GM12865 (cell line): ENCODE results near the gene IRF2.

Experiments used
- DNase-seq: peaks from one replicate; pipeline ENCODE4 v3.0.0; 2010; ENCODE audit warnings: low read depth
- H3K4me3 ChIP-seq: 2 replicates; pipeline ENCODE4 v1.5.1; 2011; ENCODE audit warnings: mild to moderate bottlenecking, low read depth, low read length, control low read depth
- TF ChIP-seq, protein P1 (sequence below): IDR thresholded peaks from 2 replicates; pipeline ENCODE4 v1.5.1; 2011; ENCODE audit warnings: low read length, control low read depth, low read depth, inconsistent platforms; ENCODE audit not compliant: insufficient read depth; ENCODE audit errors: missing control alignments

IRF2 gene

DNA sequence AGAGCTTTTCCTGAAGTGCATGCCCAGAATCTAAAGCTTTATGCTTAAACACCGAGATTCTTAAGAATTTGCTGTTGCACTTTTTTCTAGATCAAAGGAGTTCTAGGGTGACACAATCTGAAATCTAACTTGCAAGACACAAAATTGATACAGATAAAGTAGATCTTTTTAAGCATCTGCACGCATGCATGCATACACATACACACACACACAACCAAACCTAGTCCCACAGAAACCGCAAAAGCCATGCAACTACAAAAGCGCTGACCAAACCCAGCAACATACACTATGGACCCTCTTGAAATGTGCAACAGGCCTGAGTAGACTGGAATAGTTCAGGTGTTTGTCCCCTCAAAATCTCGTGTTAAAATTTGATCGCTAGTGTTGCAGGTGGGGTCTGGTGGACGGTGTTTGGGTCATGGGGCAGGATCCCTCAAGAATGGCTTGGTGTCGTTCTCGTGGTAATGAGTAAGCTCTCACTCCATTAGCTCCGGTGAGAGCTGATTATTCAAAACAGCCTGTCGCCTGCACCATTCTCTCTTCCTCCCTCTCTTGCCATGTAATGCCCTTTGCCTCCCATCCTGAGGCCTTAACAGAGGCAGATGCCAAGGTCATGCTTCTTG lies 52.7 kb downstream of the IRF2 start:
- peak; percentile 61 for DNase-seq
- H3K4me3 ChIP-seq = peak overlapping the region; percentile 42
- TF ChIP-seq, protein P1, sequence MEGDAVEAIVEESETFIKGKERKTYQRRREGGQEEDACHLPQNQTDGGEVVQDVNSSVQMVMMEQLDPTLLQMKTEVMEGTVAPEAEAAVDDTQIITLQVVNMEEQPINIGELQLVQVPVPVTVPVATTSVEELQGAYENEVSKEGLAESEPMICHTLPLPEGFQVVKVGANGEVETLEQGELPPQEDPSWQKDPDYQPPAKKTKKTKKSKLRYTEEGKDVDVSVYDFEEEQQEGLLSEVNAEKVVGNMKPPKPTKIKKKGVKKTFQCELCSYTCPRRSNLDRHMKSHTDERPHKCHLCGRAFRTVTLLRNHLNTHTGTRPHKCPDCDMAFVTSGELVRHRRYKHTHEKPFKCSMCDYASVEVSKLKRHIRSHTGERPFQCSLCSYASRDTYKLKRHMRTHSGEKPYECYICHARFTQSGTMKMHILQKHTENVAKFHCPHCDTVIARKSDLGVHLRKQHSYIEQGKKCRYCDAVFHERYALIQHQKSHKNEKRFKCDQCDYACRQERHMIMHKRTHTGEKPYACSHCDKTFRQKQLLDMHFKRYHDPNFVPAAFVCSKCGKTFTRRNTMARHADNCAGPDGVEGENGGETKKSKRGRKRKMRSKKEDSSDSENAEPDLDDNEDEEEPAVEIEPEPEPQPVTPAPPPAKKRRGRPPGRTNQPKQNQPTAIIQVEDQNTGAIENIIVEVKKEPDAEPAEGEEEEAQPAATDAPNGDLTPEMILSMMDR = no peak

- H3K4me3 ChIP-seq = peak overlapping the region; percentile 42
- DNase-seq = peak; percentile 88
Measured at GRCh38 chr4:184420881-184421416, 53.4 kb downstream of the IRF2 start.

DNA sequence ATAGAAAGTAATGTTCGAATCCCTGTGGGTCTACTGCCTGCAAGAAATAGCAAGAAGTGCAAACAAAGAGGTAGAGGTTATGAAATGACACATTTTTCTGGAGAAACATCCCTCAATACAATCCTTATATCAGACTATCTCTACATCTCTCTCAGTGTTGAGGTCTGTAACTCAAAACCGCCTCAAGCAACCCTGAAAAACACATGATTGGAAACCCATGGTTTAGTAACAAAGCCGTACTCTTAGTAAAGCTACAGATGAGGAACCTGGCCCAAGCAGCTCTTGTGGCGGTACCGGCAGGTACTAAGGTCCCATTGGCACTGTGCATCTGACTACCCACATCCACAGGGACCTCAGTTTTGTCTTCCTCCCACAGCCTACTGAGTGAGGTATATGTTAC lies 53.9 kb downstream of the IRF2 start:
- TF ChIP-seq, protein P1 = no peak
- H3K4me3 ChIP-seq = no peak overlapping the region
- peak; percentile 49 for DNase-seq

More at GRCh38 chr4:184420881-184421416, 53.4 kb downstream of the IRF2 start:
- TF ChIP-seq, protein P1 = no peak

DNA sequence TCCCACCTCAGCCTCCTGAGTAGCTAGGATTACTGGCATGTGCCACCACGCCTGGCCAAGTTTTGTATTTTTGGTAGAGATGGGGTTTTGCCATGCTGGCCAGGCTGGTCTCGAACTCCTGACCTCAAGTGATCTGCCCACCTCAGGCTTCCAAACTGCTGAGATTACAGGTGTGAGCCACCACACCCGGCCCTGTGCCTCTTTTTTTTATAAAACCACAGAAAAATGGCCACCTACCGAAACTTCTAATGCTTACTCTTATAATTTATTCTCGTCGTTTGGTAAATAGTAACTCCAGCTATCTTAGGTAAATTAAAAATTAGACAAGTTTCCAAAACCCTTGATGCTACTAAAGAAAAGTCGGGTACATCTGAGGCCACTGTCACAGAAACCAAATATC lies 54.4 kb downstream of the IRF2 start:
- DNase-seq = no peak
- TF ChIP-seq, protein P1 = no peak
- H3K4me3 ChIP-seq = no peak overlapping the region

DNA sequence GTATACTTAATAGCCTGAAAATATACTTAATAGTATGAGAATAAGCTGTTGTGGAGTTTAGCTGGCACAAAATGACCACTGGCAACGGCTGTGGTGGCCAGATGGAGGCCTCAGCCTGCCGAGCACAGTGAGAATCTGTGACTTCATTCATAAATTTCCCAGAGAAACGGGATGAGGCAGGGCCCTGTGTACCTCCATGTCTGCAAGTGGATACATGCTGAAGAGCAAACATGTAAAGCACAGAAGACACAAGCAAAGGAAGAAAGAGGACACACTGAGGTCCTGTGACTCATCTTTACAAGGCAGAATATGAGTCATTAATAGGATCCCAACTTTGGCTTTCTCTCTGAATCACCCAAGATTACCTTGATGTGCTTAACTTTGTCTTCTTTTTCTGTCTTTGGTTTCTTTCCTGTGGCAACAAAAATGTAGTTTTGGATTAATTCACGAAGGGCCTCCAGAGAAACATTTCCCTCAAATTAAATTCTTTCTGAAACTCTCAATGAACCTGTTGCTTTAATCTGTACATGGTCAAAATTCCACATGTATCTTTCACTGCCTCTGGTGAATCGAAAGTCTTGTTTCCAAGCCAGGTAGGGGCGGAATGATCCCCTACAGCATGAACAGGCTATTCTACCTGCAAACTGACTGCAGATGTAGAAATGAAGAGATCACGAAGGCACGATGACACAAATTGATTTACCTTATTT lies 56.4 kb downstream of the IRF2 start:
- DNase-seq = peak; percentile 86
- TF ChIP-seq, protein P1 = no peak
- peak overlapping the region; percentile 54 for H3K4me3 ChIP-seq

- TF ChIP-seq, protein P1 = no peak
- peak; percentile 86 for DNase-seq
- H3K4me3 ChIP-seq = peak overlapping the region; percentile 54
Measured at GRCh38 chr4:184416913-184417734, 57.2 kb downstream of the IRF2 start.
